HG02798 (cell line): ENCODE data around the gene ELAVL2.

Experiments
- ATAC-seq: cut with Tn5 transposase; IDR thresholded peaks from one replicate; pipeline ENCODE4 v1.9.1; 2021; ENCODE audit warnings: mild to moderate bottlenecking; ENCODE audit not compliant: unreplicated experiment, poor library complexity

The ELAVL2 gene

GRCh38 chr9:23822261-23823169, 3.5 kb downstream of the ELAVL2 start:
- ATAC-seq: no peak

GRCh38 chr9:23821375-23822181, 4.5 kb downstream of the ELAVL2 start:
- no peak for ATAC-seq

GRCh38 chr9:23820451-23821374, 5.3 kb downstream of the ELAVL2 start:
- no peak for ATAC-seq

- no peak for ATAC-seq
Observed at GRCh38 chr9:23819403-23819802, 6.6 kb downstream of the ELAVL2 start.

DNA sequence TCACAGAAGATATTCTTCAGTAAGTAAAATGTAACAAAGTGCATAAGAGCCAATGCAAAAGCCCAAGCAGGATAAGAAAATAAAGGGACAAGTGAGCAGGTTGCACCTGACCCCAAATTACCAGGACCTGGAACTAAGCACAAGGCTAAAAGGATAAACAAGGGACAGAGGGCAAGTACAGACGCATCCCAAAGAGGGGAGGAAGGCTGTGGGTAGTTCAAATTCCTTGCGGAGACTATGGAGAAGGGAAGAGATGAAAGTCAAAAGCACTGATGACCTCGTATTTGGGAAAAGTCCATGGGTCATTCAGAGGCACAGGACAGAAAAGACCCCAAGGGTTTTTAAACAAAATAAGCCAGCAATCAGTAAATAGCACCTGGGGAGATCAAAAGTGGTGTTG, 11.8 kb downstream of the ELAVL2 start:
- ATAC-seq: no peak

DNA sequence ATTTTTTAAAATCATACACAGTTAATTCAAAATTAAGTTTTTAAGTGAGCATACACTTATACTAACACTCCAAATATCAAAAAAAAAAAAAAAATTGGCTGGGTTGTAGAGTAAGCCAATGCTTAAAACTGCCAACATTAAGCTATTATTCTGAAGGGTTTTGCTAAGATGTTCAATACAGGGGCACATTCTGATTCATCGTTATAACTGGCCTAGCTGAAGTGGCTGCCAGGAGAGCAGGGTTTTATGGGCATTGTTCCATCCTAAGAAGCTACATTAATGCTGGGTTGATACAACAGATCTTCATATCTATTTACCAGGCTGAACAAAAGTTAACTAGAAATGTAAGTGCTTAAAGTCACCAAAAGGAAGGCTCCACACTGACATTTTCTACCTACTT, 13.4 kb downstream of the ELAVL2 start:
- ATAC-seq: no peak

DNA sequence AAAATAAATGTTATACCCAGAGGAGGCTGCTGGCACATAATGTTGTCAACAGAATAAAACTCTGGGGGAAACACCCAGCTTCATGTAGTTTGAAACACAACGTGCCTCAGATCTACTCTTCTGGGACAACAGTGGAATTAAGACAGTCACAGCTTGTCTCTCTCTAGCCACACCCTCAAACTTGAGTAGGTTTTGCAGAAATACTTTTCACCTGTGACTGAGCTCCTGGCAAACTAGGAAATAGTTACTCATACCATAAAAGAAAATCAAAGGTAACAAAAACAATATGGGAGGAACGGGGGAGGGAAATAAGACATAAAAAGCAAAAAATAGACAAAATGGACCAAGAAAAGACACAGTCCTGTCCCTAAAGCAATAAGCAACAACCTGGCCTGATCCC, 14.4 kb downstream of the ELAVL2 start:
- ATAC-seq: no peak

GRCh38 chr9:23803216-23803615, 22.8 kb downstream of the ELAVL2 start:
- ATAC-seq: no peak

DNA sequence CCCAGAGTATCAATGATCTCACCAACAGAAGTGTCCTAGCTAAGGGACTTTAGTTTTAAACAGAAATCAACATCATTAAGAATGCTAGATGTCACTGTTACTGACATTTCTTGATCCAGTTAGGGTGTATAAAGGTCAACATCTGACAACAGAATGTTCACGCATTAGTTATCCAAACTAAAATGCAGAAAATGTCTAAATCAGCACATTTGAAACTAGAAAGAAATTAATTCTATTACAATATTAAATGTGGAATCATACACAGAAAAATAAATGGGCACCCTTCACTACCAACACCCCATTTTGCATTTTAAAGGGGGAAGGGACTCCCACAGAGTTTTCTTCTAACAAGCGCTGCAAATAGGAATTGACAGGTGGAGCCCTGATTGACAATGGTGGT, 24.5 kb downstream of the ELAVL2 start:
- no peak for ATAC-seq

DNA sequence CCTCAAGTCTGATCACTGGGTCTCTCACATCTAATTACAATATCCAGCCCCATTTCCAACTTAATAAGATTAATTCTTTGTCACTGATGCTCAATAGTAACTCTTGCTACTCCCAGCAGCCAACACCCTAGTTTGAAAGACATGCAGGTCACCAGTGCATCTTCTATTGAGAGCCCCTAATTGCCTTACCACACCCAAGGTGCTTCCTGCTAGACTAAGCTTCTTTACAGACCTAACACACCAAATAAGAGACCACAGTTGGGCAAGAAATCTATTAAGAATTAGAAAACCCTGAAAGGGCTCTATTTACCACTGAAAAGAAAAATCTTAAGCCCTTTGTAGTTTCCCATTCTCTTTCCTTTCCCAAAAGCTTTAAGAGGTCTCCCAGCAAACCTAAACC, 26.5 kb downstream of the ELAVL2 start:
- no peak for ATAC-seq

GRCh38 chr9:23798325-23798724, 27.7 kb downstream of the ELAVL2 start:
- ATAC-seq: no peak

DNA sequence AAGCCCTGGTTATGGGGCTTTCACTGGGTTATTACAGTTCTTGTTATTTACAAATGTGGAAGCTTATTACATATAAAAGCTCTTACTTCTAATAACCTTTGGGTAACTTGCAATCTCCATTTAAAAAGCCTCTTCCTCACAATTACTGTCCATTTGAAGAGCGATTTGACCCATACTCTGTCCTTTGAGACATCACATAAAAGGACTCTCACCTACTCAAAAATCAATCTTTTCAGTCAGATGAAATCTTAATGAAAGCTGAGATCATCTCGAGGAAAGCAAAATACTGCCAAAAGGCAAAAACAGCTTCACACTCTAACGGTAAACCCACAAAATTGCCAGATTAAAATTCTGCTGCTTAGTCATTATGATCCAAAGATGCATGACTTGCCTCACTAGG, 29.8 kb downstream of the ELAVL2 start:
- no peak for ATAC-seq

DNA sequence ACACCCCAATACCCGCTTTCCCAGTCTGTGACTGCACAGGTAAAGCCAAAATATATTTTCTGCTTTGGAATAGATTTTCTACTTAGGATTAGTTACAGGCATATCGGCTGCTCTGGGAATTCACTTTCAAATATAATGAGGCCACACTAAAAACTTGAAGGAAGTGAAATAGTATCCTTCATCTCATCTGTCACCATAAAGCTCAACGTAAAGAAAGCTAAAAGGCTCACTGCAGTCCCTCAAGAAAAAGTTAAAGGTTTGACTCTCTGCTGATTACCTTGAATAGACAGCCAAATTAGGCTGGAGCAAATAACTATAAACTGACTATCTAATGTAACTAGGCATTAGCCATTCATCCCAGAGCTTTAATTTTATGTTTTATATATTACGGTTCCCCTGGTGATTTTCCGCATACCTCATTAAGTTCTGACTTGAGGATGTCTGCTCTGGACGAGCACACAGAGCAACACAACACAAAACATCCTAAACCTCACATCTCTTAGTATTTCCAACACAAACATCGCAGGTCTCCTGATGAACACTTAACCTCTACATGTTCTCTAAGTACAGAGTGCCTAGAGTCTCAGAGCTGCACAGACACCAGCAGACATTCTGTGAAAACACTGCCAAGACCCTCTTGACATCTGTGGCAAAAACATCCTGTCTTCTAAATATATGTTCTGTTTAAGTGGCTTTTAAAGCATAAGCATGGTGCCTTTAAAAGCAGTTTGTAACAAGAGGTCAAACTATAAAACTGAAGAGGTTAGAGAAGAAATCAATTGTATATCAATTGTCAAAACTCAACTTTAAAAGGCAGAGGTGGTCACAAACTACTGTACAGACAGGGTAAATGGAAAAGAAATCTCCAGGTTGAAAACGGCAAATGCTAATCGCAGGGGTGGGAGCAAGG, 35.4 kb downstream of the ELAVL2 start:
- no peak for ATAC-seq

DNA sequence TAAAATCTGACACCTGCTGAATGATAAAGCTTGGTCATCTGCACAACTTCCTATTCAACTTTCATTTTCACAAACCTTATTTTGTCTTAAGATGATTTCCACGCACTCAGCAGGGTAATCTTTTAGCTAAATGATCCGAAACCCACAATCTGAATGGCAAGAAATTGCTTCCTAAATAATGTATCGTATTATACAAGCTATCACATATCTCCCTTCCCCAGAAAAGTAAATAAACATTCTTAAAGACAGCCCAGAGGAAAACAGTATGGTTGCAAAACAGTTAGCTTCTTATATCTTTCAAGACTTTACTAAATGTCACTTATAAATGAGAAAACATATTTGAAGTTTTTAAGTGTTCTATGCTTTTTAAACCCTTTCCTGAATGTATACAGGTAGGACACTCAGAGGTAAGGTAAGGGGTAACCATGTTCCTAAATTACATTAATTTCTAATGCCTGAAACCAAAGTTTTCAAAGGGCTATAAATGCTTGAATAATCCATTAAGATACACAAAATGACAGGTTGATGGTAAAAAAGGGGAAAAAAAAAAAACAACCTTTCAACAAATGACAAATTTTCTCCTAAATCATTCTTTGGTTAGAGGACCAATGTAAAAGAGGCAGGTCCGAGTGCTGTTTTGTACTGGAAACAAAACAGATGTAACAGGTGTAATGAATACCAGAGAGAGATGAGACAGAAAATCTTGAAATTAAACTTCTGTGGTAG, 36.3 kb downstream of the ELAVL2 start:
- ATAC-seq: no peak

DNA sequence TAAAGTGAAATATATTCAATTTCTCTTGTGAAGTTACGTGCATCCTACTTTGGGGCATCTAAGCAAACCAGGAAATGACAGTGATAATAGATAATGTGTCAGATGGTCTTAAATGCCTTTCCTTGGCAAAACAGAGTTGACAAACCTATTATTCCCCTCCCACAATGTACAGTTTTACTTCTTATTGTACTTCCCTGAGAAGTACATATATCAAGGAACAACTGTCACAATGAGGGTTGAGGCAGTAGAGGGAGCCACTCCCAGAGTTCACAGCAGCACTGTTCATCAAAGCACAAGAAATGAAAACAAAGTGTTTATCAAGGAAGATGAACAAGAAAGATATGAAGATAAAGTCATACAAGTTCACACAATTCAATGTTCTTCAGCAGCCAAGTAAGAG, 41.1 kb downstream of the ELAVL2 start:
- ATAC-seq: no peak

DNA sequence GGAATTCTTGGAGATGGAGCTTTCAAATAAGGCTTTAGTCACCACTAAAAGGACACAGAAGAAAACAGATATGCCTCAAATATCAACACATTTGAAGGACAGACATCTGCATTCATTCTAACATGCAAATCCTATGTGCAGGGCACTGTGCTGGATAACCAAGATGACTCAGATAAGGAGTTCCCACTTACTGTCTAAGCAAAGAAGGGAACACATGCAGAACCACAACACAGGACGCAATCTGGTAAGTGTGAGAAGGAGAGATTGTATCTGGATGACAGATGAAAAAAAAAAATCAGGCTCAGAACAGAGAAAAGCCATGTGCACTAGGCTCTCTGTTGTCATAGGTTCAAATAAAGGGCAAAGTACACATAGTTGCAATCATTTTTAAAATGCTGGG, 42.5 kb downstream of the ELAVL2 start:
- ATAC-seq: no peak

GRCh38 chr9:23779220-23779619, 46.8 kb downstream of the ELAVL2 start:
- no peak for ATAC-seq

- ATAC-seq: no peak
Observed at GRCh38 chr9:23777328-23777727, 48.7 kb downstream of the ELAVL2 start.

- no peak for ATAC-seq
Observed at GRCh38 chr9:23775549-23775948, 50.5 kb downstream of the ELAVL2 start.
